HCT116 (cell line): ENCODE data around the gene GATAD1. TPM values are rescaled to one million over a fixed set of nuclear protein-coding genes. Genes with fewer than 3 reads are reported as not detected.

Experiments used
- ATAC-seq: fragments of 200-7000 bp; cut with Tn5 transposase; 2 replicates; pipeline ENCODE4 v1.9.1; 2020; ENCODE audit warnings: mild to moderate bottlenecking, moderate library complexity
- BruUV-seq: library from RNA; stranded (reverse); fragments of 400-500 nt; replicated peaks from 2 replicates; lab custom pipeline; 2021; lab: Mats Ljungman, UMichigan
- CTCF ChIA-PET: fragments of 300-600 bp; sonication (Branson Sonifier 250); formaldehyde crosslinking; loops from one replicate; lab custom pipeline; 2021; ENCODE audit warnings: antibody characterized with exemption; lab: Charles Lee
- POLR2A ChIA-PET: fragments of 300-600, 350-600 bp; sonication (Branson Sonifier 250); formaldehyde crosslinking; loops from one replicate; lab custom pipeline; 2021; ENCODE audit warnings: antibody characterized with exemption; lab: Charles Lee
- RAD21 ChIA-PET, 2 experiments: fragments of 300-600 bp; sonication (Branson Sonifier 250); formaldehyde crosslinking; loops; one replicate each; lab custom pipeline; 2023; ENCODE audit warnings: low total read pairs in 2 of 2; ENCODE audit not compliant: uncharacterized antibody in 2 of 2, unreplicated experiment in 2 of 2, low non-redundant PET in 1 of 2; lab: Charles Lee
- DNase-seq: peaks from one replicate; pipeline ENCODE4 v3.0.0-alpha.2; 2010; ENCODE audit warnings: low read depth, low spot score
- H2AFZ ChIP-seq: fragments of 200-600 bp; shearing (Covaris generic), sonication (generic); 2 replicates; pipeline ENCODE4 v1.6.1; 2017; ENCODE audit warnings: low read depth, mixed run types, mixed read lengths, antibody characterized with exemption, low read length; ENCODE audit not compliant: poor library complexity, severe bottlenecking
- H3K27ac ChIP-seq: 2 replicates; pipeline ENCODE4 v1.5.1; 2012; ENCODE audit warnings: low read depth, low read length
- H3K27me3 ChIP-seq: fragments of 200-600 bp; sonication (generic); 2 replicates; pipeline ENCODE4 v1.6.1; 2016; ENCODE audit warnings: mixed run types, low read length, mixed read lengths; ENCODE audit not compliant: insufficient read depth
- H3K36me3 ChIP-seq, 2 experiments: fragments of 200-500 bp in 1 of 2; fragments of 200-600 bp in 1 of 2; sonication (Bioruptor generic) in 1 of 2; sonication (generic) in 1 of 2; 2 replicates each; pipeline versions ENCODE4 v1.5.1 to v1.6.1; 2014 to 2016; ENCODE audit warnings: low read length in 2 of 2, inconsistent platforms in 1 of 2, mixed read lengths in 1 of 2, mixed run types in 1 of 2; ENCODE audit not compliant: insufficient read depth in 2 of 2, control insufficient read depth in 1 of 2
- H3K4me1 ChIP-seq, 2 experiments: fragments of 200-600 bp in 1 of 2; sonication (generic) in 1 of 2; 2 replicates each; pipeline versions ENCODE4 v1.5.1 to v1.6.1; 2012 to 2017; ENCODE audit warnings: low read length in 2 of 2, inconsistent platforms in 1 of 2, mild to moderate bottlenecking in 1 of 2, mixed read lengths in 1 of 2, mixed run types in 1 of 2, moderate library complexity in 1 of 2; ENCODE audit not compliant: insufficient read depth in 2 of 2, control insufficient read depth in 1 of 2
- H3K4me2 ChIP-seq: fragments of 200-600 bp; sonication (generic); 2 replicates; pipeline ENCODE4 v1.6.1; 2017; ENCODE audit warnings: mixed run types, low read length, mixed read lengths
- H3K4me3 ChIP-seq, 2 experiments: fragments of 200-600 bp in 1 of 2; sonication (generic) in 1 of 2; replicated peaks in 1 of 2; 2 replicates each; pipeline ENCODE4 v1.5.1; 2011 to 2016; ENCODE audit warnings: low read length in 2 of 2, control low read depth in 1 of 2, low read depth in 1 of 2, mild to moderate bottlenecking in 1 of 2, mixed read lengths in 1 of 2, mixed run types in 1 of 2
- H3K79me2 ChIP-seq: fragments of 200-600 bp; sonication (generic); 2 replicates; pipeline ENCODE4 v1.6.1; 2017; ENCODE audit warnings: mild to moderate bottlenecking, mixed run types, low read length, moderate library complexity, mixed read lengths; ENCODE audit not compliant: insufficient read depth
- H3K9ac ChIP-seq: fragments of 200-600 bp; sonication (generic); 2 replicates; pipeline ENCODE4 v1.6.1; 2016; ENCODE audit warnings: low read length, mixed read lengths
- H3K9me2 ChIP-seq: fragments of 200-600 bp; sonication (generic), shearing (Covaris generic); 2 replicates; pipeline ENCODE4 v1.6.1; 2017; ENCODE audit warnings: mixed run types, mild to moderate bottlenecking, moderate library complexity; ENCODE audit not compliant: insufficient read depth
- H3K9me3 ChIP-seq, 2 experiments: fragments of 200-500 bp in 1 of 2; fragments of 200-600 bp in 1 of 2; sonication (Bioruptor generic) in 1 of 2; sonication (generic) in 1 of 2; 2 replicates each; pipeline ENCODE4 v1.6.1; 2014 to 2017; ENCODE audit warnings: low read length in 2 of 2, mixed read lengths in 2 of 2, inconsistent platforms in 1 of 2, low read depth in 1 of 2, mild to moderate bottlenecking in 1 of 2, mixed run types in 1 of 2, moderate library complexity in 1 of 2; ENCODE audit not compliant: control insufficient read depth in 1 of 2, insufficient read depth in 1 of 2
- H4K20me1 ChIP-seq: fragments of 200-600 bp; sonication (generic), shearing (Covaris generic); 2 replicates; pipeline ENCODE4 v1.6.1; 2017; ENCODE audit warnings: mixed run types, mild to moderate bottlenecking, moderate library complexity; ENCODE audit not compliant: insufficient read depth
- ATF3 ChIP-seq: IDR thresholded peaks from 2 replicates; pipeline ENCODE4 v1.6.1; 2012
- CEBPB ChIP-seq: IDR thresholded peaks from 2 replicates; pipeline ENCODE4 v1.6.1; 2012; ENCODE audit warnings: low read depth
- CTCF ChIP-seq, 3 experiments: fragments of 200-600 bp in 1 of 3; sonication (generic) in 1 of 3; IDR thresholded peaks in 2 of 3; conservative IDR thresholded peaks in 1 of 3; 2 replicates each; pipeline ENCODE4 v1.5.1; 2012 to 2017; ENCODE audit warnings: low read depth in 2 of 3, low read length in 2 of 3, antibody characterized with exemption in 1 of 3, borderline replicate concordance in 1 of 3, control low read depth in 1 of 3, mild to moderate bottlenecking in 1 of 3, mixed read lengths in 1 of 3, mixed run types in 1 of 3, moderate library complexity in 1 of 3; ENCODE audit not compliant: insufficient read depth in 1 of 3
- ELF1 ChIP-seq: IDR thresholded peaks from 2 replicates; pipeline ENCODE4 v1.6.1; 2012; ENCODE audit warnings: low read depth, borderline replicate concordance
- EZH2 ChIP-seq: fragments of 200-600 bp; sonication (generic); IDR thresholded peaks from 2 replicates; pipeline ENCODE4 v1.6.1; 2017; ENCODE audit warnings: antibody characterized with exemption, mixed run types
- EZH2phosphoT487 ChIP-seq: fragments of 200-600 bp; IDR thresholded peaks from 2 replicates; pipeline ENCODE4 v1.6.1; 2018; ENCODE audit warnings: antibody characterized with exemption, borderline replicate concordance
- JUND ChIP-seq: IDR thresholded peaks from 2 replicates; pipeline ENCODE4 v1.6.1; 2012
- POLR2A ChIP-seq: IDR thresholded peaks from 2 replicates; pipeline ENCODE4 v1.7.0; 2011; ENCODE audit warnings: borderline replicate concordance; ENCODE audit not compliant: insufficient read depth, insufficient read length; ENCODE audit errors: extremely low read depth
- POLR2AphosphoS5 ChIP-seq: IDR thresholded peaks from 2 replicates; pipeline ENCODE4 v1.6.1; 2011; ENCODE audit warnings: mild to moderate bottlenecking, low read depth, low read length, moderate library complexity
- RAD21 ChIP-seq: IDR thresholded peaks from 2 replicates; pipeline ENCODE4 v1.6.1; 2012; ENCODE audit warnings: low read depth, mild to moderate bottlenecking
- SIN3A ChIP-seq: IDR thresholded peaks from 2 replicates; pipeline ENCODE4 v1.6.1; 2012; ENCODE audit warnings: low read depth
- SP1 ChIP-seq: IDR thresholded peaks from 2 replicates; pipeline ENCODE4 v1.6.1; 2012; ENCODE audit warnings: low read depth
- ZFX ChIP-seq: fragments of 450-650 bp; IDR thresholded peaks from 2 replicates; pipeline ENCODE4 v1.6.1; 2017
- ZNF274 ChIP-seq: fragments of 200-500 bp; sonication (Bioruptor generic); IDR thresholded peaks from 2 replicates; pipeline ENCODE4 v1.6.1; 2014; ENCODE audit warnings: mild to moderate bottlenecking, low read depth, low read length, inconsistent platforms
- intact Hi-C: fragments of 100-400 bp; cut with micrococcal nuclease; formaldehyde crosslinking; loops from 2 replicates; pipeline ENCODE4 v1.10.0; 2022
- total RNA-seq: library from RNA; stranded (reverse); gene quantifications from one replicate; pipeline ENCODE4 v1.2.1, GENCODE V29; 2021; ENCODE audit not compliant: unreplicated experiment

Gene GATAD1
- total RNA-seq, 1 experiment from 2014 or later = 23.9 TPM

- intact Hi-C loops = no loop called here
- Histone ChIP-seq H3K9me3 (no peaks in the 10 kb centered on the region), H3K79me2 (no peaks in the 10 kb centered on the region), H3K36me3 (peaks cover 0 to 26% of the 10 kb centered on the region in 2 experiments; a peak in 2 of 4 replicates), H3K9ac (no peak overlapping the region), H3K4me1 (no peaks in the 10 kb centered on the region), H4K20me1 (no peaks in the 10 kb centered on the region), H3K9me2 (no peaks in the 10 kb centered on the region), H2AFZ (no peak overlapping the region), H3K27ac (no peak overlapping the region), H3K4me2 (no peak overlapping the region), H3K27me3 (no peaks in the 10 kb centered on the region), H3K4me3 (no peak overlapping the region)
- TF ChIP-seq CTCF (IDR thresholded peaks at IDR 0.05 in 2 of 3, conservative IDR thresholded peaks at IDR 0.05 in 1 of 3; ENCODE audit: borderline replicate concordance in 1 of 3, insufficient read depth in 1 of 3, low read depth in 2 of 3, low read length in 2 of 3) (no peak), ATF3 (no peak), SP1 (no peak), ZFX (no peak), POLR2AphosphoS5 (no peak), POLR2A (no peak)
- RAD21 ChIA-PET = no interaction called here
- CTCF ChIA-PET = no interaction called here
- ATAC-seq (no peak), DNase-seq (no peak)
- POLR2A ChIA-PET = no interaction called here
- BruUV-seq = no TSS peak
Observed at GRCh38 chr7:92504563-92504962, 57.3 kb downstream of the GATAD1 start.

- Histone ChIP-seq H3K4me2 (no peak overlapping the region), H3K4me1 (no peaks in the 10 kb centered on the region), H3K36me3 (peaks cover 0 to 24% of the 10 kb centered on the region in 2 experiments; a peak in 2 of 4 replicates), H2AFZ (no peak overlapping the region), H3K9me2 (no peaks in the 10 kb centered on the region), H3K4me3 (no peak overlapping the region), H3K9ac (no peak overlapping the region), H3K27me3 (no peaks in the 10 kb centered on the region), H3K9me3 (no peaks in the 10 kb centered on the region), H3K27ac (no peak overlapping the region), H3K79me2 (no peaks in the 10 kb centered on the region), H4K20me1 (no peaks in the 10 kb centered on the region)
- no TSS peak for BruUV-seq
- CTCF ChIA-PET = no interaction called here
- POLR2A ChIA-PET = no interaction called here
- no peak for ATAC-seq
- RAD21 ChIA-PET = no interaction called here
- no peak for DNase-seq
- intact Hi-C loops = no loop called here
- TF ChIP-seq RAD21 = no peak
- TF ChIP-seq EZH2phosphoT487 = no peak
- TF ChIP-seq ELF1 = no peak
- no peak for TF ChIP-seq ZNF274
- TF ChIP-seq EZH2 = no peak
- TF ChIP-seq JUND = no peak
- TF ChIP-seq SIN3A = no peak
- TF ChIP-seq CEBPB = no peak
- TF ChIP-seq ATF3 = no peak
- no peak for TF ChIP-seq CTCF (IDR thresholded peaks at IDR 0.05 in 2 of 3, conservative IDR thresholded peaks at IDR 0.05 in 1 of 3; ENCODE audit: borderline replicate concordance in 1 of 3, insufficient read depth in 1 of 3, low read depth in 2 of 3, low read length in 2 of 3)
Observed at GRCh38 chr7:92506363-92506762, 59.1 kb downstream of the GATAD1 start.
